Ovary (tissue), 9 donors: Measurements from ENCODE around the gene WDR20. TPM values are rescaled to one million over a fixed set of nuclear protein-coding genes. Genes with fewer than 3 reads are reported as not detected.
"Not testable (repeated sequence)": the region's sequence is repeated elsewhere in the genome, so short reads cannot be mapped to it uniquely, and the experiment has no call there.

ENCODE experiments used
- DNase-seq, 5 donors: peaks; one replicate each; pipeline ENCODE4 v3.0.0-alpha.2; 2019 to 2020
- H3K27ac ChIP-seq, 2 donors: fragments of 200-600 bp; one replicate each; pipeline versions ENCODE4 v1.5.1 to v1.8.0; 2019 to 2022
- H3K27me3 ChIP-seq: fragments of 200-600 bp; one replicate; pipeline ENCODE4 v1.8.0; 2022
- H3K36me3 ChIP-seq: fragments of 200-600 bp; sonication (generic); one replicate; pipeline ENCODE4 v1.5.1; 2019
- H3K4me1 ChIP-seq: one replicate; pipeline ENCODE4 v1.8.1; 2013; ENCODE audit warnings: mild to moderate bottlenecking, moderate library complexity; ENCODE audit not compliant: insufficient read depth
- H3K4me3 ChIP-seq: fragments of 200-600 bp; sonication (generic); one replicate; pipeline ENCODE4 v1.5.1; 2017
- H3K9me3 ChIP-seq, 2 donors: fragments of 200-600 bp in 1 of 2; sonication (generic) in 1 of 2; one replicate each; pipeline versions ENCODE4 v1.5.1 to v1.8.1; 2013 to 2019; ENCODE audit warnings: mild to moderate bottlenecking in 1 of 2, moderate library complexity in 1 of 2
- EP300 ChIP-seq: sonication (generic); formaldehyde crosslinking; IDR thresholded peaks from one replicate; pipeline ENCODE4 v1.6.1; 2017; ENCODE audit warnings: antibody characterized with exemption
- POLR2A ChIP-seq: fragments of 450-650 bp; IDR thresholded peaks from one replicate; pipeline ENCODE4 v1.6.1; 2017; ENCODE audit warnings: antibody characterized with exemption, mild to moderate bottlenecking, moderate library complexity
- WGBS, 3 donors: extraction: QIAGEN DNeasy Blood & Tissue Kit in 1 of 3; methylation state at CpG; one replicate each; pipeline versions ENCODE4 v1.1.5 to v1.1.7; 2013 to 2017; 5-methylcytosine and 5-hydroxymethylcytosine counted together
- intact Hi-C, 4 donors: fragments of 100-400 bp; cut with DNase I; formaldehyde crosslinking; loops; one replicate each; pipeline versions ENCODE4 v1.11.0 to v1.15.1; 2022 to 2023
- polyA plus RNA-seq, 2 donors: library from polyadenylated mRNA; stranded (reverse); fragments of 200-250 nt in 1 of 2; fragments of 350-450 nt in 1 of 2; fragmentation: Illumina TruSeq in 1 of 2; extraction: RNeasy Lipid Tissue Mini Kit (QIAGEN cat#74804) in 1 of 2; gene quantifications; one replicate each; pipeline ENCODE4 v1.2.3, GENCODE V29; 2013 to 2014
- total RNA-seq, 7 donors: library from RNA; depleted of rRNA in 2 of 7; stranded (reverse); fragments of >200 nt in 2 of 7; fragmentation: NEBNext Ultra II Directional in 3 of 7; extraction: Animal tissue kit (Norgen Biotek cat#: 25700) in 3 of 7; gene quantifications; one replicate each; pipeline versions ENCODE4 v1.1.0 to v1.2.4, GENCODE V29; 2016 to 2023
- TF ChIP-seq, protein P1 (sequence below), 3 donors: fragments of 450-650 bp in 2 of 3; fragments of 200-600 bp in 1 of 3; IDR thresholded peaks; one replicate each; pipeline versions ENCODE4 v1.5.1 to v1.8.0; 2016 to 2022; ENCODE audit warnings: antibody characterized with exemption in 3 of 3, mild to moderate bottlenecking in 1 of 3
- donor health status: DM: no; HTN: no; CAD: no; lungs with moderate emphysema.
- donor health status: DM: no; HTN: no; CAD: no.
- donor health status: Bipolar disorder and iron deficiency.
- donor health status: DM: yes; HTN: yes; CAD: no.
- donor health status: DM: no; HTN: no; CAD: no.
- donor health status: DM: yes; HTN: yes; CAD: no.

WDR20 gene
- total and polyA plus RNA-seq, 9 donors, result 13.4 to 42.2 (median 26.8) TPM

DNA sequence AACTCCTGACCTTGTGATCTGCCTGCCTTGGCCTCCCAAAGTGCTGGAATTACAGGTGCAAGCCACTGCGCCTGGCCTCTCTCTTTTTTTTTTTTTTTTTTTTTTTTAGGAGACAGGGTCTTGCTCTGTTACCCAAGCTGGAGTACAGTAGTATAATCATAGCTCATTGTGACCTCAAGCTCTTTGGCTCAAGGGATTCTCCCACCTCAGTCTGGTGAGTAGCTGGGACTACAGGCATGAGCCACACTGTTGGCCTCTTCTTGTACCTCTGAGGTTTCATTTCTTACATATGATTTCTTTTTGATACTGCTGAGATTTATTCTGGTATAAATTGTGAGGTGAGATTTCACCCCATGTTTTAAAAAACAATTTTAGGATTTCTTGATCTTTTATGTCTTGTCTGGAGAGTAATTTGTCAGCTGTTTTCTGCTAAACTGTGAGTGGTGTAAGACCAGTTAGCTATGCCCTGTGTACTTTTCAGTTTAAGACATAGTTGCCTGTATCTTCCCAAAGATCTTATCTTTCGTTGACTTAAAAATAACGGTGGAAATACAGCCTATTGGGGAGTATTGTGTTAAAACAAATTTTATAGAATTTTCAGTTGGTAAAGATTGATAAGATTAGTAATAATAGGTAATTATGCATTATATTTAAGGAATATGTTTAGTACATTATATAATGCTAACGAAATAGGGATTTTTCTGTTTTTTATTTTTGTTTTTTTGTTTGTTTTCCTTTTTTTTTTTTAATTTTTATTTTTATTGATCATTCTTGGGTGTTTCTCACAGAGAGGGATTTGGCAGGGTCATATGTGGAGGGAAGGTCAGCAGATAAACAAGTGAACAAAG, 31.7 kb downstream of the WDR20 start:
- 68 to 73% (median 70%) methylated on average over 4 of the region's 4 CpGs for WGBS, 3 donors
- H3K27ac ChIP-seq, result no peak overlapping the region
- no peaks in the 10 kb centered on the region for H3K36me3 ChIP-seq
- no peaks in the 10 kb centered on the region for H3K27me3 ChIP-seq
- H3K4me1 ChIP-seq, result no peaks in the 10 kb centered on the region
- intact Hi-C loops, result no loop called here
- no peak overlapping the region for H3K4me3 ChIP-seq
- H3K9me3 ChIP-seq, result no peaks in the 10 kb centered on the region
- DNase-seq, result no peak
- TF ChIP-seq EP300, result no peak
- no peak for TF ChIP-seq POLR2A
- TF ChIP-seq, protein P1, sequence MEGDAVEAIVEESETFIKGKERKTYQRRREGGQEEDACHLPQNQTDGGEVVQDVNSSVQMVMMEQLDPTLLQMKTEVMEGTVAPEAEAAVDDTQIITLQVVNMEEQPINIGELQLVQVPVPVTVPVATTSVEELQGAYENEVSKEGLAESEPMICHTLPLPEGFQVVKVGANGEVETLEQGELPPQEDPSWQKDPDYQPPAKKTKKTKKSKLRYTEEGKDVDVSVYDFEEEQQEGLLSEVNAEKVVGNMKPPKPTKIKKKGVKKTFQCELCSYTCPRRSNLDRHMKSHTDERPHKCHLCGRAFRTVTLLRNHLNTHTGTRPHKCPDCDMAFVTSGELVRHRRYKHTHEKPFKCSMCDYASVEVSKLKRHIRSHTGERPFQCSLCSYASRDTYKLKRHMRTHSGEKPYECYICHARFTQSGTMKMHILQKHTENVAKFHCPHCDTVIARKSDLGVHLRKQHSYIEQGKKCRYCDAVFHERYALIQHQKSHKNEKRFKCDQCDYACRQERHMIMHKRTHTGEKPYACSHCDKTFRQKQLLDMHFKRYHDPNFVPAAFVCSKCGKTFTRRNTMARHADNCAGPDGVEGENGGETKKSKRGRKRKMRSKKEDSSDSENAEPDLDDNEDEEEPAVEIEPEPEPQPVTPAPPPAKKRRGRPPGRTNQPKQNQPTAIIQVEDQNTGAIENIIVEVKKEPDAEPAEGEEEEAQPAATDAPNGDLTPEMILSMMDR (IDR thresholded peaks at IDR 0.05), result no peak

DNA sequence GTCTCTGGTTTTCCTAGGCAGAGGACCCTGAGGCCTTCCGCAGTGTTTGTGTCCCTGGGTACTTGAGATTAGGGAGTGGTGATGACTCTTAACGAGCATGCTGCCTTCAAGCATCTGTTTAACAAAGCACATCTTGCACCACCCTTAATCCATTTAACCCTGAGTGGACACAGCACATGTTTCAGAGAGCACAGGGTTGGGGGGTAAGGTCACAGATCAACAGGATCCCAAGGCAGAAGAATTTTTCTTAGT, 32.2 kb downstream of the WDR20 start:
- H3K9me3 ChIP-seq, DNase-seq, intact Hi-C loops, H3K36me3 ChIP-seq, H3K27me3 ChIP-seq, H3K4me1 ChIP-seq, H3K4me3 ChIP-seq, H3K27ac ChIP-seq: not testable (repeated sequence)
- 34 to 67% (median 55%) methylated on average over 1 to 2 of the region's 2 CpGs for WGBS, 3 donors

DNA sequence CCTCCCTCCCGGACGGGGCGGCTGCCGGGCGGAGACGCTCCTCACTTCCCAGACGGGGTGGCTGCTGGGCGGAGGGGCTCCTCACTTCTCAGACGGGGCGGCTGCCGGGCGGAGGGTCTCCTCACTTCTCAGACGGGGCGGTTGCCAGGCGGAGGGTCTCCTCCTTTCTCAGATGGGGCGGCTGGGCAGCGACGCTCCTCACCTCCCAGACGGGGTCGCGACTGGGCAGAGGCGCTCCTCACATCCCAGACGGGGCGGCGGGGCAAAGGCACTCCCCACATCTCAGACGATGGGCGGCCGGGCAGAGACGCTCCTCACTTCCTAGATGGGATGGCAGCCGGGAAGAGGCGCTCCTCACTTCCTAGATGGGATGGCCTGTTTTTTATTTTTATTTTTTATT, 33.0 kb downstream of the WDR20 start:
- H3K36me3 ChIP-seq, intact Hi-C loops, H3K4me3 ChIP-seq, DNase-seq, H3K4me1 ChIP-seq, H3K27me3 ChIP-seq, H3K27ac ChIP-seq, H3K9me3 ChIP-seq: not testable (repeated sequence)
- 94 to 99% (median 98%) methylated on average over 17 to 25 of the region's 31 CpGs for WGBS, 3 donors

DNA sequence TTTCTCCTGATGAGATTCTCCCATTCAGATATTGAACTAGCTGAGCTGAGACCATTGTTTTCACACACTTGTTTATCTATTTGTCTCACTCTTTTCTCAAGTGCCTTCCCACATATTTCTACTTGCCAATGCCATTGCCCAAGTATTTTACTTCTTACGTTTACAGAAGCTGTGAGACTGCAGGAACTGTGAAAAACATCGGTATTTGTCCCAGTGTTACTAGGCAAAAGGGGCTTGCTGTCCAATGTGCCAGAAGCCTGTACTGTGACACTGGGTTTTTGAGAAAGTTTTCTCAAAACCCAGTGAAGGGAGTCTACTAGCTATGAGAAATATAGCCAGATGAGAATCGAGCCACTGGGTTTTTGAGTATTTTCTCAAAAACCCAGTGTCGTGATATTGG, 37.5 kb downstream of the WDR20 start:
- no peak overlapping the region for H3K4me3 ChIP-seq
- no peaks in the 10 kb centered on the region for H3K27me3 ChIP-seq
- DNase-seq, result no peak
- TF ChIP-seq, protein P1 (IDR thresholded peaks at IDR 0.05), result no peak
- no peak for TF ChIP-seq POLR2A
- no peak for TF ChIP-seq EP300
- H3K36me3 ChIP-seq, result no peaks in the 10 kb centered on the region
- peaks cover 2% of the 10 kb centered on the region for H3K4me1 ChIP-seq
- intact Hi-C loops, result no loop called here
- H3K9me3 ChIP-seq, result no peaks in the 10 kb centered on the region
- H3K27ac ChIP-seq, result no peak overlapping the region
- 82 to 87% (median 82%) methylated on average over 4 of the region's 4 CpGs for WGBS, 3 donors

DNA sequence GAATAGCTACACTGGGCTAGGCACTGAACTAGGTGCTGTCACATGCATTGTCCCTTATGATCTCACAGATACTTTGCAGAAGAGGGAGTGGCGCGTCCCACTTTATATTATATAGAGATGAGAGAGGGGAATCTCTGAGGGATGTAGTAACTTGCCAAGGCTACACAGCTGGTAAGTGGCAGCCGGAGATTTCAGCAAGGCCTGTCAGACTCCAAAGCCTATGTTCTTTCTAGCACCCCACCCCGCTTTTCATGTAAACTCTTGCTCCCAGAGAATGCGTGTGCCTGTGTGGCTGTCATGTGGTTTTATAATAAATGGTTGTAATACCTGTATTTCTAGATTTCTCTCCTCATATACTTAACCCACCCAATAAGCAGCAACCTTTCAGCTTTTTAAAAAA, 39.1 kb downstream of the WDR20 start:
- DNase-seq, result no peak
- no peak overlapping the region for H3K4me3 ChIP-seq
- intact Hi-C loops, result no loop called here
- no peaks in the 10 kb centered on the region for H3K9me3 ChIP-seq
- no peak overlapping the region for H3K27ac ChIP-seq
- 95 to 97% (median 96%) methylated on average over 5 of the region's 5 CpGs for WGBS, 3 donors
- TF ChIP-seq POLR2A, result no peak
- TF ChIP-seq, protein P1 (IDR thresholded peaks at IDR 0.05), result no peak
- TF ChIP-seq EP300, result no peak
- H3K4me1 ChIP-seq, result peaks cover 5% of the 10 kb centered on the region
- H3K27me3 ChIP-seq, result no peaks in the 10 kb centered on the region
- H3K36me3 ChIP-seq, result no peaks in the 10 kb centered on the region
